ENCODE results near the gene MVK.

Gene MVK

DNA sequence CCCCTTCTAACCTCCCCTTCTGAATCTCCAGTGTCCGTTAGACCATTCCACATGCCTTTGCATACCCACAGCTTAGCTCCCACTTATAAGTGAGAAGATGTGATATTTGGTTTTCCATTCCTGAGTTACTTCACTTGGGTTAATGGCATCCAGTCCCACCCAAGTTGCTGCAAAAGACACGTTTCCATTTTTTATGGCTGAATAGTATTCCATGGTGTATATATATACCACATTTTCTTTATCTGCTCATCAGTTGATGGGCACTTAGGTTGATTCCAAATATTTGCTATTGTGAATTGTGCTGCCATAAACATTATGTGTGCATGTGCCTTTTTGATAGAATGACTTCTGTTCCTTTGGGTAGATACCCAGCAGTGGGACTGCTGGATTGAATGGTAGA, 67.8 kb downstream of the MVK start:
- DNase-seq (ENCODE audit: low spot score): no peak
- TF ChIP-seq, protein P1, sequence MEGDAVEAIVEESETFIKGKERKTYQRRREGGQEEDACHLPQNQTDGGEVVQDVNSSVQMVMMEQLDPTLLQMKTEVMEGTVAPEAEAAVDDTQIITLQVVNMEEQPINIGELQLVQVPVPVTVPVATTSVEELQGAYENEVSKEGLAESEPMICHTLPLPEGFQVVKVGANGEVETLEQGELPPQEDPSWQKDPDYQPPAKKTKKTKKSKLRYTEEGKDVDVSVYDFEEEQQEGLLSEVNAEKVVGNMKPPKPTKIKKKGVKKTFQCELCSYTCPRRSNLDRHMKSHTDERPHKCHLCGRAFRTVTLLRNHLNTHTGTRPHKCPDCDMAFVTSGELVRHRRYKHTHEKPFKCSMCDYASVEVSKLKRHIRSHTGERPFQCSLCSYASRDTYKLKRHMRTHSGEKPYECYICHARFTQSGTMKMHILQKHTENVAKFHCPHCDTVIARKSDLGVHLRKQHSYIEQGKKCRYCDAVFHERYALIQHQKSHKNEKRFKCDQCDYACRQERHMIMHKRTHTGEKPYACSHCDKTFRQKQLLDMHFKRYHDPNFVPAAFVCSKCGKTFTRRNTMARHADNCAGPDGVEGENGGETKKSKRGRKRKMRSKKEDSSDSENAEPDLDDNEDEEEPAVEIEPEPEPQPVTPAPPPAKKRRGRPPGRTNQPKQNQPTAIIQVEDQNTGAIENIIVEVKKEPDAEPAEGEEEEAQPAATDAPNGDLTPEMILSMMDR (IDR thresholded peaks at IDR 0.05; ENCODE audit: extremely low read depth, missing control alignments): no peak

DNA sequence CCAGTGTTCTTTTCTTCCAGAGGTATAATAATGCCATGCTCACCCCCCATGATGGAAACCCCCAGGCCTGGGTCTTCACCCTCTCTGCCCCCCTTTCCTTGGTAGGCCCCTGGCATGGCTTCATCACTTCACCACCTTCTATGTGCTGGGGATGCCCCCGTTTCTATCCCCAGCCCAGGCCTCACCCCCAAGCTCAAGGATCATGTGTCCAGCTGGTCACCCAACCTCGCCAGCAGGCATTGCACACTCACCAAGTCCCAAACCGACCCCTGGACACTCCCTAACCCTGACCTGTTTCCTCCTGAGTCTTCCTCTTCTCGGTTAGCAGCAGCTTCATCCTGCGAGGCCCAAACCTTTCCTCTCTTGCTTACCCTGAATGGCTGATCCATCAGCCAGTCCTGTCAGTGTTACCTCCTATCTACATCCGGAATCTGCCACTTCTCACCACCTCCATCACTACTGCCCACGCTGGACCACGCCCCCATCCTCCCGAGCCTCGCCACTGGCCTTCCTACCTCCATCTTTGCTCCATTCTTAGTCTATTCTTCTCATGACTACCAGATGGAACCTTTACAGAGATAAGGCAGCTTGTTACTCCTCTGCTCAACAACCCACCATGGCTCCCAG, 69.0 kb downstream of the MVK start:
- DNase-seq (ENCODE audit: low spot score): no peak
- TF ChIP-seq, protein P1 (IDR thresholded peaks at IDR 0.05; ENCODE audit: extremely low read depth, missing control alignments): no peak

DNA sequence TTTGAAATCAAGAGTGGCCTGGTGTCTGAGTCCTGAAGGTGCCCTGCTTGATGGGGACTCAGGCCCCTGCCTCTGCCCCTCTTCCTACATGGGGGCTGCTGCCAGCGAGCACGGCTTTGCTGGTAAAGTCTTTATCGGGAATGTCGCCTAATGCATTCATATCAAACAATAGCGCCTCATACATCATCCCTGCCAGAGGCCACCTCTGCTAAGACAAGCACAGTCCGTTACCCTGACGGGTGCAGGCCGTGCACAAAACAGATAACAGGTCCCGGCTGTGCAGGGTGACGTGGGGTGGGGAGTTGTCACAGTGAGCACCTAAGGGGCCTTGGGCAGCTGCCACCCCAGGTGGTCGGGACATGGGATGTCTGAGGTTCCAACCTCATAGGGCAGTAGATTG, 71.6 kb downstream of the MVK start:
- DNase-seq (ENCODE audit: low spot score): no peak
- TF ChIP-seq, protein P1 (IDR thresholded peaks at IDR 0.05; ENCODE audit: extremely low read depth, missing control alignments): no peak

DNA sequence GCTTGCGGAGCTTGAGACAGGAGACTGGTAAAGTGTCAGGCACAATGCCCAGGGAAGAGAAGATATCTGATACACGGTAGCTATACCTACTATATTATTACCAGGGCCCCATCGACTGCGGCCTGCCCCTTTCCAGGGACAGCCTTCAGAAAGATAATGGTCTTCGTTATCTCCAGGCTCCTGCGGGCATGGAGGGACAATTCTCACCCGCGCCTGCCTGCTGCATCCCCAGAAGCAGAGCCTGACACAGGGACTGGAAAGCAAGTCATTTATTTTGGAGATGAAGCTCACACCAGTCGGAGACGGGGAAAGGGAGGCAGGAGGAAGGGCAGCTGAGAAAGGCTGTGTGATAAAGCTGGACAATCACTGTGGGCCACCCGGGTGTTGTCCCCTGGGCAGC, 72.1 kb downstream of the MVK start:
- DNase-seq (ENCODE audit: low spot score): no peak
- TF ChIP-seq, protein P1 (IDR thresholded peaks at IDR 0.05; ENCODE audit: extremely low read depth, missing control alignments): no peak

Measured in GM20000 (cell line).